Bronchial epithelial cell (primary cell): ENCODE data around the gene PLCB1. TPM values are rescaled to one million over a fixed set of nuclear protein-coding genes. Genes with fewer than 3 reads are reported as not detected.

Experiments
- DNase-seq: peaks from one replicate; pipeline ENCODE4 v3.0.0-alpha.2; 2010; ENCODE audit warnings: low read depth
- FAIRE-seq: peaks from 2 replicates; lab custom pipeline; 2011; peaks lifted over from hg19 to GRCh38; lab: Jason Lieb, UNC
- H3K27me3 ChIP-seq: 2 replicates; pipeline ENCODE4 v1.5.1; 2011; ENCODE audit warnings: low read length; ENCODE audit not compliant: control insufficient read depth, insufficient read depth
- H3K36me3 ChIP-seq: 2 replicates; pipeline ENCODE4 v1.5.1; 2011; ENCODE audit warnings: low read length; ENCODE audit not compliant: control insufficient read depth, insufficient read depth
- H3K4me3 ChIP-seq: 2 replicates; pipeline ENCODE4 v1.5.1; 2011; ENCODE audit warnings: mild to moderate bottlenecking, low read depth, low read length, control low read depth
- total RNA-seq: library from RNA; depleted of rRNA; stranded (reverse); fragments of >200 nt; gene quantifications from 2 replicates; pipeline ENCODE4 v1.2.1, GENCODE V29; 2014
- TF ChIP-seq, protein P1 (sequence below): IDR thresholded peaks from 2 replicates; pipeline ENCODE4 v1.5.1; 2011; ENCODE audit warnings: mild to moderate bottlenecking, moderate library complexity, low read length, control low read depth, inconsistent platforms; ENCODE audit not compliant: insufficient read depth, severe bottlenecking

Gene PLCB1
- total RNA-seq, 1 donor from 2014 or later, result 1.1 TPM

DNA sequence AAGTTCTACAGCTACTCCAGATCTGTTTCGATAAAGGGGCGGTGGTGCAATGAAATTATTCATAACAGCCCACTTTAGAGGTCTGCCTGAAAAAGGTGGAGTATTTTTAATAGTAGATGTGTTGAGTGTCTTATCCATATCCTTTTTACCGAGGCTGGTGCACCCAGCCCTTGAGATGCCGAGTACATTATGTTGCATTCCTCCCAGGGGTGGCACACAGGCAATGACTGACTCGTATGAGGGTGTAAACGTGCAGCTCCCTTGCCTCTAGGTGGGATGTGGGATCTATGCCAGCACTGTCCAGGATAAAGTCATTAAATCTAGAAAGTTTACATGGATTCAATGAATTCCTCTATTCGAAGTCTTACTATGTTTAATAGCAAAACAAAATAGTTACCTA, 355.6 kb downstream of the PLCB1 start:
- FAIRE-seq, result no peak

GRCh38 chr20:8489094-8489883, 357.2 kb downstream of the PLCB1 start:
- TF ChIP-seq, protein P1, sequence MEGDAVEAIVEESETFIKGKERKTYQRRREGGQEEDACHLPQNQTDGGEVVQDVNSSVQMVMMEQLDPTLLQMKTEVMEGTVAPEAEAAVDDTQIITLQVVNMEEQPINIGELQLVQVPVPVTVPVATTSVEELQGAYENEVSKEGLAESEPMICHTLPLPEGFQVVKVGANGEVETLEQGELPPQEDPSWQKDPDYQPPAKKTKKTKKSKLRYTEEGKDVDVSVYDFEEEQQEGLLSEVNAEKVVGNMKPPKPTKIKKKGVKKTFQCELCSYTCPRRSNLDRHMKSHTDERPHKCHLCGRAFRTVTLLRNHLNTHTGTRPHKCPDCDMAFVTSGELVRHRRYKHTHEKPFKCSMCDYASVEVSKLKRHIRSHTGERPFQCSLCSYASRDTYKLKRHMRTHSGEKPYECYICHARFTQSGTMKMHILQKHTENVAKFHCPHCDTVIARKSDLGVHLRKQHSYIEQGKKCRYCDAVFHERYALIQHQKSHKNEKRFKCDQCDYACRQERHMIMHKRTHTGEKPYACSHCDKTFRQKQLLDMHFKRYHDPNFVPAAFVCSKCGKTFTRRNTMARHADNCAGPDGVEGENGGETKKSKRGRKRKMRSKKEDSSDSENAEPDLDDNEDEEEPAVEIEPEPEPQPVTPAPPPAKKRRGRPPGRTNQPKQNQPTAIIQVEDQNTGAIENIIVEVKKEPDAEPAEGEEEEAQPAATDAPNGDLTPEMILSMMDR, result no peak
- Histone ChIP-seq H3K36me3 (no peaks in the 10 kb centered on the region), H3K27me3 (no peaks in the 10 kb centered on the region), H3K4me3 (no peak overlapping the region)
- FAIRE-seq (no peak), DNase-seq (no peak)

More for the DNA sequence above, 355.6 kb downstream of the PLCB1 start:
- H3K36me3 ChIP-seq, result no peaks in the 10 kb centered on the region
- no peaks in the 10 kb centered on the region for H3K27me3 ChIP-seq
- TF ChIP-seq, protein P1, result no peak
- no peak for DNase-seq
- no peak overlapping the region for H3K4me3 ChIP-seq

DNA sequence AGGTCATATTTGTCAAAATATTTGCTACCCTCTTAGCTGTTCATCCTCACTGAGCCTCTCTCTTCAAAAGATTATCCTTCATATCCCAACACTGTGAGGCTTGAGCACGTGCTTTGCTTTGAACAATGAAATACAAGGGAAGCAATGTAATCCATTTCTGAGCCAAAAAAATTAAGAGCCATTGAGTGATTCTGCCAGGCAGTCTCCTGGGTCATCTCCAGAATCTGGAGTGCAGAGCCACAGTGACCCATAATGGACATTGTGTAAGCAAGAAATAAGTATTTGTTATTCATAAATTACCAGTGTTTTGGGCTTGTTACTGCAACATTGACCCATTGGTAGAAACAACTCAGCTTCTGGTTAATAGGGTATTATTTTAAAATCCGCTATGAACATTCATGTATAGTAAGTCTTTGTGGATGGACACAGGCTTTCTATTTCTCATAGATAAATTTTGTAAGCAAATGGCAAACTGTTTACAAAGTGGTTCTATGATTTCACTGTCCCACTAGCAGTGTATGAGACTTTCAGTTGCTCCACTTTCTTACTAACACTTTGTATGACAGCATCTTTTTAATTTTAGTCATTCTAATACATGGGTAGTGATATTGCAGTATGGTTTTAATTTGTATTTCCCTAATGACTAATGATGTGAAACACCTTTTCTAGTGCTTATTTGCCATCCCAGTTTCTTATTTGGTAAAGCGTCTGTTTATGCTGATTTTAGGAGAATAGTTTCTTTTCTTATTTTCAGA, 358.2 kb downstream of the PLCB1 start:
- FAIRE-seq (no peak), DNase-seq (no peak)
- Histone ChIP-seq H3K4me3 (no peak overlapping the region), H3K27me3 (no peaks in the 10 kb centered on the region), H3K36me3 (no peaks in the 10 kb centered on the region)
- TF ChIP-seq, protein P1, result no peak

- no peak for DNase-seq
- H3K36me3 ChIP-seq, result no peaks in the 10 kb centered on the region
- TF ChIP-seq, protein P1, result no peak
- H3K4me3 ChIP-seq, result no peak overlapping the region
- no peaks in the 10 kb centered on the region for H3K27me3 ChIP-seq
- FAIRE-seq, result no peak
Observed at GRCh38 chr20:8492173-8492572, 360.1 kb downstream of the PLCB1 start.

DNA sequence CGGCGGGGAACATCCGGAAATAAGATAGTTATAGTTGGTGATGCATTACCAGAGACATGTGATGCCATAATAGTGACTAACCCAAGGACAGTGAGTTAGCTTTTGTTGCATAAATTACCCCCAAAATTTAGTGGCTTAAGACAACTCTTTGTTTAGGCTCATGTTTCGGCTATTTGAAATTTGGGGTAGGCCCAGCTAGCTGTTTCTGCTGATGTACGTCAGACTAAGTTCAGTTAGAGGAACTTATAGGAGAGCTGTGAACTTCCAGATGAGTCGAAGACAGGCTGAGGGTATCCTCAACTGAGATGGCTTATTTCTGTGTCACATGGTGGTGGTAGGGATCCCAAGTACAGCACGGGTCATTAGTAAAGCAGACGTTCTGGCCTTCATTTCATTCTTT, 366.5 kb downstream of the PLCB1 start:
- no peak overlapping the region for H3K4me3 ChIP-seq
- no peak for FAIRE-seq
- no peaks in the 10 kb centered on the region for H3K27me3 ChIP-seq
- TF ChIP-seq, protein P1, result no peak
- no peaks in the 10 kb centered on the region for H3K36me3 ChIP-seq
- DNase-seq, result no peak
